Liver (tissue), 3 donors: ENCODE data around the gene LRRC23.

ENCODE experiments used
- CTCF ChIP-seq: fragments of 150-350 bp; IDR thresholded peaks from 2 replicates; pipeline ENCODE4 v1.5.1; 2017; ENCODE audit warnings: improper control_type of control experiment, low read depth, low read length; ENCODE audit not compliant: missing input control
- FOXA2 ChIP-seq: IDR thresholded peaks from 2 replicates; pipeline ENCODE4 v1.6.1; 2016; ENCODE audit warnings: antibody characterized with exemption
- GABPA ChIP-seq, 2 donors: IDR thresholded peaks in 1 of 2; conservative IDR thresholded peaks in 1 of 2; 2 replicates each; pipeline ENCODE4 v1.6.1; 2016; ENCODE audit warnings: antibody characterized with exemption in 2 of 2, mild to moderate bottlenecking in 1 of 2, moderate library complexity in 1 of 2
- REST ChIP-seq: IDR thresholded peaks from 2 replicates; pipeline ENCODE4 v1.6.1; 2016; ENCODE audit warnings: antibody characterized with exemption, mild to moderate bottlenecking
- SP1 ChIP-seq: IDR thresholded peaks from 2 replicates; pipeline ENCODE4 v1.6.1; 2018; ENCODE audit warnings: antibody characterized with exemption, mild to moderate bottlenecking
- TAF1 ChIP-seq: conservative IDR thresholded peaks from 2 replicates; pipeline ENCODE4 v1.6.1; 2016; ENCODE audit warnings: antibody characterized with exemption, mild to moderate bottlenecking
- YY1 ChIP-seq: IDR thresholded peaks from 2 replicates; pipeline ENCODE4 v1.6.1; 2016; ENCODE audit warnings: antibody characterized with exemption, mild to moderate bottlenecking
- TF ChIP-seq, protein P1 (sequence below): IDR thresholded peaks from 2 replicates; pipeline ENCODE4 v1.6.1; 2016; ENCODE audit warnings: antibody characterized with exemption
- donor health status: healthy.
- donor health status: healthy.

DNA sequence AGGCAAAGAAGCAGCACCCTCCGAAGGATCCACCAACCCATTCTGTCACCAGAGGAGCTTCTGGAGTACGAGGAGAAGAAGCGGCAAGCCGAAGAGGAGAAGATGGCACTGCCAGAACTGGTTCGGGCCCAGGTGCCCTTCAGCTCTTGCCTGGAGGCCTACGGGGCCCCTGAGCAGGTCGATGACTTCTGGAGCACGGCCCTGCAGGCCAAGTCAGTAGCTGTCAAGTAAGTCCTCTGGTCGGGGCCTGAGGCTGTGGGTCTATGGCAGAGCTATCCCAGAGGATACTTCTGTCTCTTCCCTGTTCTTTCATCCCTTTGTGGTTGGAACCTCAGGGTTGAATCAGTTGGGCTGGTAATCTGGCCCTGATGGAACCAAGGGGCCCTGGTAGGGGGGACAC is 43.2 kb upstream of the LRRC23 start:
- TF ChIP-seq CTCF, result no peak
- TF ChIP-seq FOXA2, result no peak
- no peak for TF ChIP-seq TAF1
- TF ChIP-seq YY1, result no peak
- TF ChIP-seq REST, result no peak
- TF ChIP-seq SP1, result no peak
- TF ChIP-seq, protein P1, sequence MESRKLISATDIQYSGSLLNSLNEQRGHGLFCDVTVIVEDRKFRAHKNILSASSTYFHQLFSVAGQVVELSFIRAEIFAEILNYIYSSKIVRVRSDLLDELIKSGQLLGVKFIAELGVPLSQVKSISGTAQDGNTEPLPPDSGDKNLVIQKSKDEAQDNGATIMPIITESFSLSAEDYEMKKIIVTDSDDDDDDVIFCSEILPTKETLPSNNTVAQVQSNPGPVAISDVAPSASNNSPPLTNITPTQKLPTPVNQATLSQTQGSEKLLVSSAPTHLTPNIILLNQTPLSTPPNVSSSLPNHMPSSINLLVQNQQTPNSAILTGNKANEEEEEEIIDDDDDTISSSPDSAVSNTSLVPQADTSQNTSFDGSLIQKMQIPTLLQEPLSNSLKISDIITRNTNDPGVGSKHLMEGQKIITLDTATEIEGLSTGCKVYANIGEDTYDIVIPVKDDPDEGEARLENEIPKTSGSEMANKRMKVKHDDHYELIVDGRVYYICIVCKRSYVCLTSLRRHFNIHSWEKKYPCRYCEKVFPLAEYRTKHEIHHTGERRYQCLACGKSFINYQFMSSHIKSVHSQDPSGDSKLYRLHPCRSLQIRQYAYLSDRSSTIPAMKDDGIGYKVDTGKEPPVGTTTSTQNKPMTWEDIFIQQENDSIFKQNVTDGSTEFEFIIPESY, result no peak
- TF ChIP-seq GABPA (IDR thresholded peaks at IDR 0.05 in 1 of 2, conservative IDR thresholded peaks at IDR 0.05 in 1 of 2), result no peak
